ENCODE results near the gene SUFU.

Gene SUFU

DNA sequence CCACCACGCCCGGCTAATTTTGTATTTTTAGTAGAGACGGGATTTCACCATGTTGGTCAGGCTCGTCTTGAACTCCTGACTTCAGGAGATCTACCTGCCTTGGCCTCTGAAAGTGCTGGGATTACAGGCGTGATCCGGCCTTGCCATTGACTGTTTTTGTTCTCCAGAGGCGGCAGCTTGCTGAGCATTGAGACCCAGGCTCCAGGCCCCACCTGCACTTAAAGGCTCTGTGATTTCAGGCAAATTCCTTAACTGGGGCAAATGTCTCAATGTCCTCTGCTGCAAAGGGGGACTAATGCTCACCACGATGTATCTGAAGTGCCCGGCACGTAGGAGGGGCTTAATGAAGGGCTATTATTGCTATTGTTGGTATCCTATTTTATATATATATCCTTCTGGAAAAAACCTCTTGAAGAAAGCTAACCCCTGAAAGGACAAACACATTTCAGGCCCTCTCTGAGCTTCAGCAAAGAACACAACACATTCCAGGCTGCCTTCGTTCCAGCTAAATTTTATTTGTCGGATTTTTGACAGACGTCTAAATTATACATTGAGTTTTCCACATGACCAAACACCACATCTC is 169.6 kb downstream of the SUFU start:
- DNase-seq (ENCODE audit: low read depth) = no peak

DNA sequence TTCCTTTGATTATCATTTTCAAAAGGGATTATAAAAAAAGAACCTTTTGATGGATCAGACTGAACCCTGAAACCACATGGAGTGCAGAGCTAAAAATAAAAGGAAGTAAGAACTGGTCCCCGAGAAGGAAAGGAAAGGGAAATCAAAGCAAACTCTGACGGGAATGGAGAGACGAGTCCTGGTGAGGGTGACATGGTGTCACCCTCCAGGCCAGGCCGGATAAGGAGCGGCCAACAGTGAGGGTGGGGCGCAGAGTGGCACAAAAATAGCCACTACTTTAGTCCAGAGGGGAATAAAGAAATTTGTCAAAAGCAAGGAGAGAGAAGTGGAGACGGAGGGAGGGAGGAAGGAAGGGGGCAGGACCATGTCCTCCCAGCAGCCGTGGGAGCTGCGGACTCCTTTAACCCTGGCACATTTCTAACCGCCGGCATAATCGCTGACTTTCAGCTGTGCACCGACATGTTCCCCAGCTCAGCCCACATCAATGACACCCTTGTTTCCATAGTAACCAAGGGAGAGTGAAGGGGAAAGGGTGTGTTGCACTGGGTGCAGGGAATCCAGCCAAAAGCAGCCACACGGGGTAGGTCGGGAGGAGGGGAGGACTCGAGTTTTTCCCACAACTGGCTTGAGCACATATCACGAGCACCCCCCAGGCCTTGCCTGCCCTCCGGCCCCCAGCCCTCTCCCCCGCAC is 170.2 kb downstream of the SUFU start:
- DNase-seq (ENCODE audit: low read depth) = no peak

- DNase-seq (ENCODE audit: low read depth) = no peak
These were observed 170.8 kb downstream of the SUFU start for GRCh38 chr10:102674566-102674965.

GRCh38 chr10:102675011-102675665 is 171.4 kb downstream of the SUFU start:
- no peak for DNase-seq (ENCODE audit: low read depth)

DNA sequence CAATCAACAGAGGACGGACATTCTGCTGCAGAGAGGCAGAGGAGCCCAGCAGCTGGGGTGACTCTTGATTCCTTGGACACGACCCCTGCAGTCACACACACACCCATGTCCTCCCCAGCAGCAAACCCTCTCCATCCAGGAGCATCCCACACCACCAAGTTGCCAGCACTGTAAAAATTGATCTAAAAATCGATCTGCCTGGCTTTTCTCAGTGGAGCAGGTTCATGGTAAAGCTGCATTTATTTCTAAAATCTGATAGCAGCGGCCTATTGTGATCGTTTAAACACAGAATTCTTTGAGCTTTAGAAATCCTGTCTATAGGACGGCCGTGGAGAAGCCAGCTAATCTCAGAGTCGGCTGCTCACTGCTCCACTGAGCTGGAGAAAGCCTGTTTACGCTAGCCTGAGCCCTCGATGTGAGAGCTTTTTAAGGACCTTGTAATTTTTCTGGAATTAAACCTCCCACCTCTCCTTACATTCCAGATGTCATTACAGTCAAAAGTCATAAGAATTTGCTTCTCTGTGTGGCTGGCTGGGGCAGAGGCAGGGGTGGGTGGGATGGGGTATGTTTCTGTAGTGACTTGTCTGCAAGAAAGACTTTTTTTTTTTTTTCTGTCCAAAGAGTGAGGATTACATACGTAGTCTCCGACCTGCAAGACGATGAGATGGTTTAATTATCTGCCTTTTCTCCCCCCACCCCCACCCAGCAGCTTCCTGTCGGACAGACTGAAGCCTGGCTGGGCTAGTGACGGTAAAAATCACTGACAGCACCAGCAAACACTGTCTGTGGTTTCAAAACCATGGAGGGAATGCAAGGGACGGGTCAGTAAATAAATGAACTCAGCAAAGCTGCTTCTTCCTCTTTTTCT is 172.1 kb downstream of the SUFU start:
- DNase-seq (ENCODE audit: low read depth) = no peak

DNA sequence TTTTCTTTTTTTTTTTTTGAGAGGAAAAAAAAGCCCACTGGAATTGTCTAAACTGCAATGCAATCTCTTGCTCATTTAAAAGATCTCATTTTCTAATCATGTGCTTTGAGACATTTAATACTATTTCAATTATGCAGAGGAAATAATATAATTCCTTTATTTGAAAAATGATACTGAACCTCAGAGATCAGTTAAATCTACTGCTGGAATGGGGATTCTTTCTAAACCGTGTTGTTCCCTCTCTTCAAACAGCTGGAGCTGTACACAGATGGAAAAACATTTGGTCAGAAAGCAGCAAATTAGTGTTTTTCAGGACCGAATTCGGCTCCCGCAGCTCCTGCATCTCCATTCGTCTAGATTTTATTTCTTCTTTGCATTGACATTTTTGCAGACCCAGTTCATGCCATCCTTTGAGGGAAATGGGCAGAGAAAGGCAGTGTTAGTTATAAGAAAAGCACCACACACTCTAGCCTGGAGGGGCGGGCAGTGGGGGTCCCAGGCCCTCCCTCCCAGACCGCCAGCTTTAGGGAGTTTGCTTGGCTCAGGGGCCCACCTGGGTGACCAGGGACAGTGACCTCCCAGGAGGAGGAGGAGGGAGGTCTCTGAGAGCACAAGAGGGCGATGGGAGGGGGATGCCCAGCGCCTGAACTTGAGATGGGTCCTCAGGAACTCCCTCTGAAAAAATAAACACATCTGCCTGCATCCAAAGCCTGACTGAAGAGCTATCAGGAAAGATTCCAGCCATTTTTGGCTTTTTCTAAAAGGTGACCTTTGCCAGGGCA is 173.0 kb downstream of the SUFU start:
- no peak for DNase-seq (ENCODE audit: low read depth)

DNA sequence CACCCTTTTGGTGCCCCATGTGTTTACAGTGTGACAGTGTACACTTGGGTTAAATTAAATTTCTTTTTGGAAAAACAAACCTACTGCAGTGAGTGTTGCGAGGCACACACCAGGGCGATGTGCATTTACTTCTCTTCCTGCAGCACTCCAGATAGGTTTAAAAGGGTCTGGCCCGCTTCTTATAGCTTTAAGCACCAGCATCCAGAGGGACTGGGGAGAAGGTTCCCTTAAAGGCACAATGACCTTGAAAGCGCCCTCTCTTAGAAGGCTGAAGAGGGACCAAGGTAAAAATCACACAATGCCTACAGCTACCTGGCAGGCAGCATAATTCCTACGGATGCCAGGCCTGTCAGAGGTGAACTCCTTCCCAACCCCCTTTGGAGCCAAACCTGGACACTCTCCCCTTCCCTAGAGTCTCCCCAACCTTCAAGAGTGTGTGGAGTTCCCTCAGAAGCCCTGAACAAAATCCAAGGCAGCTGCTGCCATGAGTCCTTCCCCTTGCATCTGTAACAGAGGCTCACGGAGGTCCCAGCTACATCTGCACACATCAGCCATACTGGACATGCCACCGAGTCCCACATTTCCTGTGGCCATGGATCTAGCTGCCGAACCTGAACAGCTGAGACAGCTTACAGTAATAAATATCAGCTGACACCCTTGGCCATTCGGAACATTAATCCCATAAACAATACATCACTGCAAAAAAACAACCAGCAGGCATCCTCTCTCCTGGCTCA is 173.7 kb downstream of the SUFU start:
- no peak for DNase-seq (ENCODE audit: low read depth)

- DNase-seq (ENCODE audit: low read depth) = no peak
These were observed 174.3 kb downstream of the SUFU start for GRCh38 chr10:102678068-102678400.

DNA sequence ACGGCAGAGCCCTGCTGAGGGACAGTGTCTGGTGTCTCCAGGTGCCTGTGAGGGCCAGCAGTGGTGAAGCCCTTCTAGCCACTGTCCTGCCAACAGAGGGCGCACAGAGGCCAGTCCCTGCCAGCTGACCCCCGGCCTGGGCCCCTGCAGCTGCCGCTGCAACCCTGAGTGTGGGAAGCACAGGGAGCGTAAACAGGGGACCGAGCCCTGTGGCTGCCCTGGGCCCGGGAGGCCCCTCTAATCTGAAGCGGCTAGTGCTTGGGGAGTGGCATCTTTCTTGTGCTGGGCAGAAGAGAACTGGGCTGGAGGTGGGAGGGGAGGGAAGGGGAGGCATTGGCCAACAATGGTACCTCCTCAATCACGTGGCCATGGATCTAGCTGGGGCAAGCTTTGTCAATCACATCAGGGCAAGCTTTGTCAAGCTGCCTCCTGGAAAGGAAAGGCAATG is 175.1 kb downstream of the SUFU start:
- DNase-seq (ENCODE audit: low read depth) = no peak

GRCh38 chr10:102679596-102679995 is 175.8 kb downstream of the SUFU start:
- DNase-seq (ENCODE audit: low read depth) = no peak

- DNase-seq (ENCODE audit: low read depth) = no peak
These were observed 177.9 kb downstream of the SUFU start for GRCh38 chr10:102681696-102682095.

GRCh38 chr10:102682416-102682815 is 178.6 kb downstream of the SUFU start:
- no peak for DNase-seq (ENCODE audit: low read depth)

- DNase-seq (ENCODE audit: low read depth) = no peak
These were observed 179.2 kb downstream of the SUFU start for GRCh38 chr10:102682981-102683380.
